ENCODE results near the gene DAB2IP. TPM values are rescaled to one million over a fixed set of nuclear protein-coding genes. Genes with fewer than 3 reads are reported as not detected.

The DAB2IP gene
- total and polyA plus RNA-seq, 2 donors (not counting 1 experiment from before 2014, with no cell fraction given): 14.6 to 16.5 TPM

- Histone ChIP-seq H3K4me3 (replicated peaks in 1 of 4; ENCODE audit: control extremely low read depth in 1 of 4, insufficient read depth in 1 of 4, low read depth in 3 of 4, low read length in 4 of 4) (no peak overlapping the region), H3K36me3 (ENCODE audit: control insufficient read depth, insufficient read depth, low read length) (peaks cover 12% of the 10 kb centered on the region), H3K4me2 (ENCODE audit: extremely low read depth, insufficient read depth, low read length) (no peak overlapping the region), H3K9ac (ENCODE audit: insufficient read depth, low read length) (no peak overlapping the region), H3K79me2 (ENCODE audit: control insufficient read depth, insufficient read depth, low read length) (no peaks in the 10 kb centered on the region), H3K27ac (ENCODE audit: insufficient read depth, low read length) (peak overlapping the region; percentile 46), H2AFZ (ENCODE audit: low read length) (no peak overlapping the region), H3K27me3 (ENCODE audit: control insufficient read depth, insufficient read depth, low read length) (no peaks in the 10 kb centered on the region), H3K9me3 (ENCODE audit: control insufficient read depth, insufficient read depth, low read depth, low read length) (no peaks in the 10 kb centered on the region), H3K4me1 (ENCODE audit: control insufficient read depth, extremely low read depth, insufficient read depth, low read length) (peaks cover 11% of the 10 kb centered on the region), H4K20me1 (ENCODE audit: control insufficient read depth, extremely low read depth, insufficient read depth, low read length) (no peaks in the 10 kb centered on the region)
- TF ChIP-seq CTCF (conservative IDR thresholded peaks at IDR 0.05 in 1 of 2, IDR thresholded peaks at IDR 0.05 in 1 of 2; ENCODE audit: low read depth in 1 of 2, low read length in 2 of 2) (no peak), EZH2 (IDR thresholded peaks at IDR 0.05; ENCODE audit: low read length, missing control alignments) (no peak)
- DNase-seq (ENCODE audit: low read depth in 2 of 2): peak; percentile 50 to 60
Measured at GRCh38 chr9:121765021-121765950, 113.9 kb downstream of the DAB2IP start.

GRCh38 chr9:121766081-121766683, 114.7 kb downstream of the DAB2IP start:
- Histone ChIP-seq H4K20me1 (ENCODE audit: control insufficient read depth, extremely low read depth, insufficient read depth, low read length) (no peaks in the 10 kb centered on the region), H3K9ac (ENCODE audit: insufficient read depth, low read length) (no peak overlapping the region), H3K36me3 (ENCODE audit: control insufficient read depth, insufficient read depth, low read length) (peaks cover 9% of the 10 kb centered on the region), H3K4me3 (replicated peaks in 1 of 4; ENCODE audit: control extremely low read depth in 1 of 4, insufficient read depth in 1 of 4, low read depth in 3 of 4, low read length in 4 of 4) (no peak overlapping the region), H3K4me1 (ENCODE audit: control insufficient read depth, extremely low read depth, insufficient read depth, low read length) (peaks cover 18% of the 10 kb centered on the region), H3K27me3 (ENCODE audit: control insufficient read depth, insufficient read depth, low read length) (no peaks in the 10 kb centered on the region), H3K4me2 (ENCODE audit: extremely low read depth, insufficient read depth, low read length) (no peak overlapping the region), H2AFZ (ENCODE audit: low read length) (no peak overlapping the region), H3K9me3 (ENCODE audit: control insufficient read depth, insufficient read depth, low read depth, low read length) (no peaks in the 10 kb centered on the region), H3K27ac (ENCODE audit: insufficient read depth, low read length) (no peak overlapping the region), H3K79me2 (ENCODE audit: control insufficient read depth, insufficient read depth, low read length) (no peaks in the 10 kb centered on the region)
- DNase-seq (ENCODE audit: low read depth in 2 of 2): no peak
- TF ChIP-seq EZH2 (IDR thresholded peaks at IDR 0.05; ENCODE audit: low read length, missing control alignments) (no peak), CTCF (conservative IDR thresholded peaks at IDR 0.05 in 1 of 2, IDR thresholded peaks at IDR 0.05 in 1 of 2; ENCODE audit: low read depth in 1 of 2, low read length in 2 of 2) (no peak)

GRCh38 chr9:121767171-121767769, 115.8 kb downstream of the DAB2IP start:
- H3K9me3 ChIP-seq (ENCODE audit: control insufficient read depth, insufficient read depth, low read depth, low read length): no peaks in the 10 kb centered on the region
- no peaks in the 10 kb centered on the region for H3K79me2 ChIP-seq (ENCODE audit: control insufficient read depth, insufficient read depth, low read length)
- DNase-seq (ENCODE audit: low read depth in 2 of 2): peak in 1 of 2 donors; percentile 48
- H2AFZ ChIP-seq (ENCODE audit: low read length): no peak overlapping the region
- no peak overlapping the region for H3K4me2 ChIP-seq (ENCODE audit: extremely low read depth, insufficient read depth, low read length)
- H3K36me3 ChIP-seq (ENCODE audit: control insufficient read depth, insufficient read depth, low read length): peaks cover 9% of the 10 kb centered on the region
- no peak overlapping the region for H3K9ac ChIP-seq (ENCODE audit: insufficient read depth, low read length)
- no peak for TF ChIP-seq CTCF (conservative IDR thresholded peaks at IDR 0.05 in 1 of 2, IDR thresholded peaks at IDR 0.05 in 1 of 2; ENCODE audit: low read depth in 1 of 2, low read length in 2 of 2)
- TF ChIP-seq EZH2 (IDR thresholded peaks at IDR 0.05; ENCODE audit: low read length, missing control alignments): no peak
- H3K4me1 ChIP-seq (ENCODE audit: control insufficient read depth, extremely low read depth, insufficient read depth, low read length): peaks cover 20% of the 10 kb centered on the region
- no peak overlapping the region for H3K27ac ChIP-seq (ENCODE audit: insufficient read depth, low read length)
- no peak overlapping the region for H3K4me3 ChIP-seq (replicated peaks in 1 of 4; ENCODE audit: control extremely low read depth in 1 of 4, insufficient read depth in 1 of 4, low read depth in 3 of 4, low read length in 4 of 4)
- no peaks in the 10 kb centered on the region for H3K27me3 ChIP-seq (ENCODE audit: control insufficient read depth, insufficient read depth, low read length)
- H4K20me1 ChIP-seq (ENCODE audit: control insufficient read depth, extremely low read depth, insufficient read depth, low read length): no peaks in the 10 kb centered on the region
